Keratinocyte (primary cell): ENCODE data around the gene FAM120A.

Experiments used
- CTCF ChIP-seq, 3 experiments: IDR thresholded peaks in 1 of 3; conservative IDR thresholded peaks in 1 of 3; optimal IDR thresholded peaks in 1 of 3; 2 replicates in 2 of 3; 3 replicates in 1 of 3; pipeline versions ENCODE3 to v1.5.1; 2011; ENCODE audit warnings: low read length in 3 of 3, mild to moderate bottlenecking in 3 of 3, moderate library complexity in 2 of 3, control low read depth in 1 of 3, inconsistent platforms in 1 of 3; ENCODE audit not compliant: insufficient read depth in 2 of 3; ENCODE audit errors: extremely low read depth in 1 of 3
- EZH2 ChIP-seq: IDR thresholded peaks from one replicate; pipeline ENCODE4 v1.6.1; 2012; ENCODE audit warnings: inconsistent platforms, mild to moderate bottlenecking, low read length, moderate library complexity

- TF ChIP-seq CTCF (optimal IDR thresholded peaks at IDR 0.05 in 1 of 3, IDR thresholded peaks at IDR 0.05 in 1 of 3, conservative IDR thresholded peaks at IDR 0.05 in 1 of 3; ENCODE audit: extremely low read depth in 1 of 3, insufficient read depth in 2 of 3, low read length in 3 of 3) (no peak), EZH2 (no peak)
Measured at GRCh38 chr9:93565089-93565488, 113.6 kb downstream of the FAM120A start.
